GM21737 (cell line): ENCODE results near the gene ANKMY2.
"Not testable (repeated sequence)": the region's sequence is repeated elsewhere in the genome, so short reads cannot be mapped to it uniquely, and the experiment has no call there.

Experiments used
- ATAC-seq: cut with Tn5 transposase; IDR thresholded peaks from one replicate; pipeline ENCODE4 v1.9.1; 2021; ENCODE audit warnings: mild to moderate bottlenecking, moderate library complexity; ENCODE audit not compliant: unreplicated experiment

The ANKMY2 gene

DNA sequence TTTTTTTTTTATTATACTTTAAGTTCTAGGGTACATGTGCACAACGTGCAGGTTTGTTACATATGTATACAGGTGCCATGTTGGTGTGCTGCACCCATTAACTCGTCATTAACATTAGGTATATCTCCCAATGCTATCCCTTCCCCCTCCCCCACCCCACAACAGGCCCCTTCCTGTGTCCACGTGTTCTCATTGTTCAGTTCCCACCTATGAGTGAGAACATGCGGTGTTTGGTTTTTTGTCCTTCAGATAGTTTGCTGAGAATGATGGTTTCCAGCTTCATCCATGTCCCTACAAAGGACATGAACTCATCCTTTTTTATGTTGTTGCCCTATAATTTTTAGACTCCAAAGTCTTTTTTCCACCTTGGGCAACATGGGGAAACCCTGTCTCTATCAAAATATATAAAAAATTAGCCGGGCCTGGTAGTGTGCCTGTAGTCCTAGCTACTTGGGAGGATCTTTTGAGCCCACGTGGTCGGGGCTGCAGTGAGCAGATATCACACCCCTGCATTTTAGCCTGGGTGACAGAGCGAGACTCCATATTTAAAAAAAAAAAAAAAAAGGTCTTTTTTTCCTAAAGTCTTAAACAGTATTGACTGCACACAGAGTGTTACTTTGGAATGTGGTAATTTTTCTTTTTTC is 14.4 kb upstream of the ANKMY2 start:
- not testable (repeated sequence) for ATAC-seq

DNA sequence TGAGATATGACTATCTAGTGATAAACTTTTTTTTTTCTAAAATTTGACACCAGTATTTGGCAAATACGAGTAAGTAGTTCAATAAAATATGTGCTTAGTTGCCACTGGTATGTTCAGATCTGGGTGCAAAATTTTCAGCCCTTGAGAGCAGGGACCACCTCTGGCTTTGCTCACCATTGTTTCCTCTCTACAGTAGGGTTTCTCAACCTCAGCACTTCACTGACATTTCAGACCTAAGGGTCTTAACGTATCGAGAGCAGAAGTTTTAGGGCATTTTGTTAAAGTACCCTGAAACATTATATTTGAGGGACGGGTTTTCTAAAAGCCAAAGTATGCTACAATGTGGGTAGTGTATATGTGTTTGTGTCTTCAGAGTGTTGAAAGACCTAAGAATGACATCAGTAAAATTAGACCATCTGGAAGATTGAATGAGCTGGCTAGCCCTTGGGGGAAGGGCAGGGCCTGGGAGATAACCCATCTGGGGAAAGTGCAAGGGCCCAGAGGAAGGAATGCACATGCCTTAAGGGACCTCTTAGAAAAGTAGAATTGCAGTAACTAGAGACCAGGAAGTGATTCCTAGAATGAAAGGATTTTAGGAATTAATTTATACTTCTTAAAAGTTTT is 12.2 kb upstream of the ANKMY2 start:
- no peak for ATAC-seq

DNA sequence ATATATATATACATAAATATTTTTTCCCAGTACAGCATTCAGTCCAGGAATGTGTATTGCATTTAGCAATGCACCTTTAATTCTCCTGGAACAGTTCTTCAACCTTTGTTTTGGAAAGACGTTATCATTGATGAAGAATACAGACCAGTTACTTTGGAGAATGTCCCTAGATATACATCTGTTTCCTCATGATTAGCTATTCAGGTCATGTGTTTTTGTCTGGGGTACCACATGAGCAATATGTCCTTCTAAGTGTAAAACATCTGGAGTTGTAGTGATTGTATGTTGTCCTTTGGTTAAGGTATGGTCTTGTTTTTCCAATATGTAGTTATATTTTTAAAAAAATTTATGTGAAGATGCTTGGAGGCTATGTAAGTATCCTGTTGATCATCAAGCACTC is 10.6 kb upstream of the ANKMY2 start:
- ATAC-seq = no peak

DNA sequence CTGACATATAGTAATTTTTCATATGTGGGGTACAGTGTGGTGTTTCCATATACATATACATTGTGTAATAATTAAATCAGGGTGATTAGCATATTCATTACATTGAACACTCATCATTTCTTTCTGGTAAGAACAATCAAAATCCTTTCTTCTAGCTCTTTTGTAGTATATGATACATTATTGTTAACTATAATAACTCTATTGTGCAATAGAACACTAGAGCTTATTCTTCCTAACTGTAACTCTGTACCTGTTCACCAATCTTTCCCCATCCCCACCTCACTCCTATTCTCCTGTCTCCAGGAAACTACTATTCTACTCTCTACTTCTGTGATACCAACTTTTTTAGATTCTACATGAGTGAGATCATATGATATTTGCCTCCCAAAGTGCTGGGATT is 9.8 kb upstream of the ANKMY2 start:
- no peak for ATAC-seq

DNA sequence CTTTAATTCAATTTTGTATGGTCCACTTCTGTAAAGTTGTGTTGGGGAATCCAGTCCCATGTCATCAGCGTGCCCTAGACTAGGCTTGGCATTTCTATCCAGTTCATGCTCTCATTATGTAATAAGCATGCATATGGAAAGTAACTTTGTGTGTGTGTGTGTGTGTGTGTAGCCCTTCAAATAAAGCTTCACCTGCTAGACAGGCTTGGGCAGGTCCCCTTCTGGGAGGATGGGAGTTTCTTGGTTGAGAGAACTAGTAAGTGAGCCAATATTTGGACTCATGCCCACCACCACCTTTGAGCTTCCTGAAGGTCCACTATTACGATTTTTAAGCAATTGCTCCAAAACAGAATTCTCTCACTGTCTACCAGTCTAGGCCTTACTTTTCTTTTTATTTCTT is 7.3 kb upstream of the ANKMY2 start:
- ATAC-seq = no peak

DNA sequence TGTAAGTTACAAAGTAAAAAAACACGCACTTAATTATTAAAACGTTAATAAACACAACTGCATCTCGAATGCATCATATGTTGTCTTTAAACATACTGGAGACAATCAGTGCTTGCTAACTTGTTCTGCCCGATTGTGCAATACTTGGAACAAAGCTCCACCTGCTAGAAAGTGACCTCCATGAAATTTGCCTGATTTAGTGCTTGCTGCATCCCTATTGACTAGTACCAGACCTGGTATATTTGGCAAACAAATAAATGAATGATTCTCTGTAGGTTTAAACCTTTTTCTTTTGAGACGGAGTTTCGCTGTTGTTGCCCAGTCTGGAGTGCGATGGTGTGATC is 6.7 kb upstream of the ANKMY2 start:
- no peak for ATAC-seq

DNA sequence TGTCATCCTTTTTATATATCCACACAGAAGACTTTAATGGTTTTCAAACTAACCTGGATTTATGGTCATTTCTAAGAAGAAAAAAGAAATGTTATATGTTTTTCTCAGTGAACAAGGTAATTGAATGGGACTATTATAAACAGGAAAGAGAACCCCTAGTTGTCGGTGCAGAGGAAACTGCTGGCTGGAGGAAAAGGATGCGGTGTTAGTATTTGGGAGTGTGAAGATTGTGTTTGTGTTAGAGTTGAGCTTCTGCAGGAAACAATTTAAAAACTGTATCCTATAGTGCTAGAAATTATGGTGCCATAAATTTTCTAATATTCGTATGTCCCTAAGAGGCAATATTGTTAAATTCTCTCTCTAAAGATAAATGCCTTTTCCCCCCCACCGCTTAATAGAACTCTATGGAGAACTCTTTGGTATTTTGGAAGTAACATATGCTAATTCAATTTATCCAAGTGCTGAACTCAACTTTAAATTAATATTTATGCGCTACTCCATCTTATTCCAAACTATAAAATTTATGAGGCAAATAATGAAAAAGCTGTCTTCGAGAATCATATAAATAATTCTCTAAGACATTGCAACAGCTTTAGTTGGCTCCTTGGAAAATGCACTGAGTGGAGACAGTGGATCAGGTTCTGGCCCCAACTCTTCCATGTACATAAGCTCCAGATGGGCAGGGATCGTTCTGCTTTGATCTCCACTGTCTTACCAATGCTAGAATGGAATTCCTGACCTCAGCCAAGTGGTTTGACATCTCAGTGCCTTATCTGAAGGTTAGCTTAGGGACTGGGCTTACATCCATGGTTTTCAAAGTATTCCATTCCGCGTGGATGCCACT is 6.1 kb upstream of the ANKMY2 start:
- no peak for ATAC-seq

DNA sequence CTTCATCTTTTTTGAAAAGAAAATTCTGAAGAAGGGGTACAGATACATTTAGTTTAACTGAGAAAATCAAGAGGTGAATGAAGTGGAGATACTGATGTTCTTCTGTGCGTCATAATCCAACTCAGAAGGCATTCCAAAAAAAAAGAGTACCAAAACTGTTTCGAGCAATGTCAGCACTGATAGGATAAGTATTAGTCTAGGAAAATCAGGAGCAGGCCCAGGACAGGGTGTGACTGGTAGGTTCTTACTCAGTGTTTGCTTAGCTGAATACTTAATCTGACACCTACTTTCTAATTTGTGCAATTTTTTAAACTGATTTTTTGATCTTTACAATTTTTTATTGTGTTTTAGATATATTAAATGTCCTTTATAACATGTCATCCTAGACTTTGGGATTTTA is 4.7 kb upstream of the ANKMY2 start:
- no peak for ATAC-seq

DNA sequence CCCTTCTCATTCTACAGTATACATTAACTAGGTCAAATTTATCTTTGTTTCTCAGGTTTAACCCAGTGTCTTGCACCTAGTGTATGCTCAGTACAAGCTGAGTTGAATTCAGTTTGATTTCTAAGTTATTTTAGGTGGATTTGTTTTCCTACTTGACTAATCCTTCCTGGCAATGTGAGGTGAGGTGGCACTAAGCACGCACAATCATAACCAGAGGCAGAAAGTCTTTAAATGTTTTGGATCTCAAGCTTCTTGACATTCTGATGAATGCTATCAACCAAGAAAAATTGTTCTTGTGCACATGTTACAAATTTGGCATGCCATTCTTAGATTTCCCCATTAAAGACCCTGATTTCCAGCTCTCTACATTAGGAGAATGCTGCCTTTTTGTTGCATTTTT is 3.6 kb upstream of the ANKMY2 start:
- no peak for ATAC-seq

DNA sequence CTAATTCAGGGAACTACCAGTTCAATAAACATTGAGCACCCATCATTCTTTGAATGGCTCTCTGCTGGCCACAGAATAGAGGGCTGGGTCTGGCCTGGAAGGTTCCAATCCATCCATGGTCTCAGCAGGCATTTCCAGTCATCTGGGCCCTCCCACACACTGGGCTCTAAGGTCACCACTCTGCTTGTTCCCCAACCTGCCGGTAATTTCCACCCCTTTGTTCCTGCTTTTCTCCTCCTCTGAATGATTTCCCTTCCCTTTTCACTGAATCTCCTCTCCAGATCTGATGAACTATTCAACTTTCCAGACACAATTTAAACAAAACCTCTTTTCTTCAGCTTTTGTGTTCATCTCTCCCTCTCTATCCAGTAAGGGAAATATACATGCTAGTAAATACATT is 3.0 kb upstream of the ANKMY2 start:
- ATAC-seq = no peak

DNA sequence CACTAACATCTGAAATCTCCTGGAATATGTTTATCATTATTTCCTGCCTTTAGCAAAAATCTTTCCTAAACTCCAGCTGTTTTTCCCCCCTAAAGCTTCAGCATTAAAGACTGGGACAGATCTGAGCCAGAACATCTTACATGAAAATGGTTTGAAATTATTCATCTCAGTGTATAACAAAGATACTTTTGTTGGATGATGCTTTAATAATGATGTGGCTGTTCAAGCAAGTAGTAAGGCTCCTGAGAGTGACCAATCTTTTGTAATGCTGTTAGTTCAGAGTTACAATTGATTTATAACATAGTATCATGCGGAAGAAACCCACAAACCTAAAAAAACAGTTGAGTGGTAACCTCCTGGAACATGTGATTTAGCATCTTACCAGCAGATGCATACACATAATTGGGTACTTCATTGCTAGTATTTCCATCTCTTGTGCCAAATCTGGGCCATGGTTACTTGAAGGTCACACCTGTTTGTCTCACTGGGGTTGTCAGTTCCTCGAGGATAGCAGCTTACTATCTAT is 1.9 kb upstream of the ANKMY2 start:
- ATAC-seq = no peak

DNA sequence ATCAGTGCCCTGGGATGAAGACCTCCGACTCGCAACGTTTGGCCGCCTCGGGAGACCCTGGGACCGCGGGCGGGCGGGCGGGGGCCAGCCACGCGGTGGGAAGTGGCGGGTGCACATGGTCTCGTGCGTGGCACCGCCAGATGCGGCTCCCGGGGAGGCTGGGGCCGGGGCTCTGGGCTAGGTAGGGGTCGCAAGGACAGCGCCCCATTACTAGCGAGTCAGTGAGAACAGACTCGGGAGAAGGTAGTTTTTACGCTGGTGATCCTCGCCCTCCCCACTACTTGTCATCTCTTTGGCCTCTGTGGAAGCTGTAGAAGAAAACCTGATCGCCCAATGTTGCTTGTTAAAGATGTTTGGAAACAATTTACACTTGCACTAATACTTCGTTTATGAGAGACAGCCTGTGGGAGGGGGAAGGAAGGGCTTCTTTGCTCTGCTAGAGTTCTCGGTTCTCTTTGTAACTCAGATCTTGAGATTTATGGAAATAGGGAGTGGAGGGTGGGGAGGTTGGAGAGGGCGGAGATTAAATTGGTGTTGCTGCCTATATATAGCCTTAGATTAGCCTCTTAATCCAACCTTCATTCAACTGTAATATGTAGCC is 1.0 kb upstream of the ANKMY2 start:
- no peak for ATAC-seq

DNA sequence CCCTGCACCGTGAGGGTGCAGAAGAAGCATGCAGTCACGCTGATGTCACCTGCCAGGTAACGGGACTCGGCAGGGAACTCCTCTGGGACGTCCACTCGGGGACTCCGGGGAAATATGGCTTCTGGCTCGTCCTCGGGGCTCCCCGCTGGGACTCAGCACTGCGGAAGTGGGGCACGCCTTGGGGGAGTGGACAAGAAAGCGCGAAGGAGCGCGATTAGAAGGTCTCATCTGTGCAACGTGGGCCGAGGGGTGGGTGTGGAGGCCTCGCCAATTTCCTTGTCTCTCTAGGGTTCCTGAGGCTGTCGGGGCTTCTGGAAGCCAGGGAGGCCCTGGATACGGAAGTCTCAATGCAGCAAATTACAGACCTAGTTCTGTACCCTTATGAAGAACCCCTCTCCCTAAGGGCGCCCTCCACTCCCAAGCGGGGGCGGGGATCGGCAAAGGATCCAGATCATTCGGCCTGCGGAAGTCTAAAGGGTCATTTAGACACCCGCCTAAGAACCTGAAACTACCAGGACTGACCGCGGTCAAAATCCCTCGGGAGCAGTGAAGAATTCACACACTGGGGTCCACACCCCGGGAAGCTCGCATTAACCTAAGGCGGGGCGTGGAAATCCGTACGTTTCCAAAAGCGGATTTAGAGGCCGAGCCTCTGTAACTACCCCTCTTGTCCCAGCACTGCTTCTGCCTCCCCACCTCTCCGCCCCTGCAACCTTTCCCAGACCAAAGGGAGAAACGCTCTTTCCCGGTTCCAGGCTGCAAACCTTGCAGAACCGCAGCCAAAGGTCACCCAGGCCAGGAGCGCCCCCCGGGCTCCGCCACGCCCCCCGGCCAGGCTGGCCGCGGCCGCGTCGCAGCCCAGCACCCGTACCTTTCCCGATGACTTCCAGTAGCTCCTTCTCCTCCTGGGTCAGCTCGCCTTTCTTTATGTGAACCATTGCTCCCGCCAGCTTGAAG is 640 bp downstream of the ANKMY2 start:
- ATAC-seq = no peak

DNA sequence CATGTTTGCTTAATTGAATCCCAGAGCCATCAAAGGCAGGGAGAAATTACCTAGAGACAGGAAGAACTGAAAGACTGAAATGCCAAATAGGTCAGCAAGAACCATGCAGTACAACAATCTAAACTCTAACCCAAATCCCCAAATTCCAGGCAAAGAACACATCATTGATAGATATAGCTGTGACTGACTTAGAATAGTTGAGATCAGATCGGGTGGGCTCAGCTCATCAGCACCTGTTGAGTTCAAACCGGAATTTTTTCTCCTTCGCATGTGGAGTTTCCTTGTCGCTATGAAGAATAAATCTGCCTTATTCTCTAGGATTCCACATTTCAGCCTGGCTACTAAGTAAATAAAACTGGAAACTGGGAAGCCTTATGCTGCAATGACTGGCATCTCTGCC is 1.4 kb downstream of the ANKMY2 start:
- ATAC-seq = no peak

DNA sequence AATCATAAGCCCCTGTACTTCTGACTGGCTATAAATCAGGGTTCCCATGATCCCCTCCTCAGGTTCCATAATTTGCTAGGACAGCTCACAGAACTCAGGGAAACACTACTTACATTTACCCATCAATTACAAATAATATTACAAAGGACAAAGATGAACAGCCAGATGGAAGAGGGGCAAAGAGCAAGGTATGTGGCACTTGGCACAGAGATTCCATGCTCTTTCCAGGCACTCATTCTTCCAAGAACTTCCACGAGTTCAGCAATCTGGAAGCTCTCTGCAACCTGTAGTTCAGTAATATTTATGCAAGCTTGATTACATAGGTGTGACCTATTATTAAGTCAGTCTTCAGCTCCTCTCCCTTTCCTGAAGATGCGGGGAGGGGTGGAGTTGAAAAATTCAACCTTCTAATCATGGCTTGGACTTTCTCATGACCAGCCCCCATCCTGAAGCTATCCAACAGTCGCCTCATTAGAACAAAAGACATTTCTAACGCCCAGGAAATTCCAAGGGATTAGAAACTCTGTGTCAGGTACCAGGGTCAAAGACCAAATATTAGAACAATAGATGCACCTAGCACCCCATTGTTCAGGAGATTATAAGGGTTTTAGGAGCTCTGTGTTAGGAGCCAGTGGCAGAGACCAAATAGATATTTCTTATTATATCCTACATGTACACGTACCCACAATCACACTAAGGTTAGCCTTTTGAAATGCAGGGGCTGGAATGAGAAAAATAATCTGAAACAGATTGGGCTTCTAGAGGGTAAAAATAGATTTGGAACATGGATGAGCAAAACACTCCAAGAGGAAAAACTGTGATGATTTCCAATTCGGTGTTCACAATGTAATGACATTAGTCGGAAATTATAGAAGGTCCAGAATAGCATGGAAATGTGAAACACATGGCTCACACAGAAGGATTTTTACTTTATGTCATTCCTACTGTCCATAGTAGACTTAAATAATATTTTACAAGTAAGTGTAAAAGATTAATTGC is 7.0 kb downstream of the ANKMY2 start:
- no peak for ATAC-seq

DNA sequence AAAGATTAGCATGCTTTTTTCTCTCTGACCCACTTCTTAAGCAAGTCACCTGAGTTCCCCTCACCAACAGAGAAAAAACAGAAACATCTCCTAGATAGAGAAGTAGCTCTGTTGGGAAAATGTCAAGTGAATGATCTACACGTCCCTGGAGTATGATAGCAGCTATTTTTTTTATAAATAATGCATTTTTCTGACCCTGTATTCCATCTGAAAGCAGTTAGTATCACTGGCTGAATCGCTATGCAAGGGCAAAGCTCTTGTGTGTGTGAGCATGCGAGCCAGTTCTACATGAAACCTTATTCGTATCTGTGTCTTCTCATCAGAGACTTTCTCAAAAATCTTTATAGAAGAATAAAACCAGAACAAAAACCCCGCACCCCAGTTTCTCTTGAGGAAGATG is 8.2 kb downstream of the ANKMY2 start:
- ATAC-seq = no peak

DNA sequence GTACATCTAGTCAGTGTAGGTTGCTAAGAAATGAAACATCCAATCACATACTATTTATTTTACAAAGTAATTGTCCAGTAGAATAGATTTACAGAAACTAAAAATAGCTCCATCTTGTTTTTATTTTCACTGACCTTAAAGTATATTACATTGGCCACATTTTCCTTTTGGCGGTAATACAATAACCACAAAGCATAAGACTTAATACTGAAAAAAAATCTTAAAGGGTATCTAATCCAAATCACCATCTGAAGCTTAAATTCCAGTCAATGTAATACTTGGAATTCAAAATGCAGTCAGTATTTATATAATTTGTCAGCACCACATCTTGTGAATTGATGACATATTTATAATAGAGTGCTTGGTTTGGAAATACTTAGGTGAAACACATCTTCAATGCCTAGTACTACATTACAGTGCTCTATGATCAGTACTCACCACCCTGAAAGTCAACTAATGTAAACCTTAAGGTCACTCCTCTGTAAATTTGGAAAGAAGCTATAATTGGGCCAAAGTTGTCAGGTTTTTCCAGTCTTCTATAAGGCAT is 8.9 kb downstream of the ANKMY2 start:
- no peak for ATAC-seq

DNA sequence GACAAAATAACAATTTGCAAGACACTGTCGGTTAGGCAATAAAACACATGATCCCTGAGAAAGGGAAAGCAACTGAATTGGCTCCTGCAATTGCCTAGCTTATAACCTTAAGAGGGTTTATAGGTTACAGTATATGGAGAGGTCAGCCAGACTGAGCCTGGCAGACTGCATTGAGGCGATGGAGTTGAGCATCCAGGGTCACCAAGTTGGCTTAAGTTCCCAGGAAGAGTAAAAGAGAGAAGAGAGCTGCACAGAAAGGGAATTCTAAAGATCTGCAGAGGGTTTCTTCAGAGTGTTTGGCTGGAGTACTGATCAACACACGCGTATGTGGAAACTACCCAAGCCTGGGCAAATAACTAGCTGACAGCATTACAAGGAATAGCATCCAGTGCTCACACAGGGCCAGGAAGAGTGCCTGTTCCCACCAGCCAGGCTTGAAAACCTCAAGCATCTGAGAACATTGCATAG is 11.2 kb downstream of the ANKMY2 start:
- no peak for ATAC-seq

DNA sequence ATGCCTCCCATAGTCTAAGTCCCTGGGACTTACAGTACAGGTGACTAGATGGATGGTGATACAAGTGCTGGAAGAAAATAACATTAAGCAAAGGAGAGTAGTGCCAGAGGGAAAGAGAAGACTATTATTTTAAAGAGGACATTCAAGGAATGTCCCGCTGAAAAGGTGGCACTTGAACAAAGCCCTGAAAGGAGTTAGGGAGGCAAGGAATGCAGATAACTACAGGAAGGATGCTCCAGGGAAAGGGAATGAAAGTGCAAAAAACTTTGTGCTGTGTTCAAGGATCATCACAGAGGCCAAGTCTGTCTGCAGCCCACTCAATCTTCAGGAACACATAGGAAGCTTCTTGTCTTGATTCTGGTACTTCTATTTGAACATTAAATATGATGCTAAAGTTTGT is 14.9 kb downstream of the ANKMY2 start:
- ATAC-seq = no peak
